ENCODE data around the gene HP.

Gene HP

GRCh38 chr16:72092832-72093447 lies 38.6 kb downstream of the HP start:
- DNase-seq: peak; percentile 28

GRCh38 chr16:72093448-72094265 lies 39.4 kb downstream of the HP start, which contains the start of the genes DHX38 and TXNL4B:
DHX38 (plus strand) TSS chr16:72093847; CDS start chr16:72096158, 2,311 bp downstream.
TXNL4B (minus strand) TSS chr16:72093620; CDS start chr16:72090749, 2,871 bp downstream.
- peak; percentile 90 for DNase-seq

- DNase-seq: peak; percentile 60
Measured at GRCh38 chr16:72094266-72094610, 39.9 kb downstream of the HP start.

- no peak for DNase-seq
Measured at GRCh38 chr16:72098936-72099335, 44.6 kb downstream of the HP start.

GRCh38 chr16:72099377-72099818 lies 45.1 kb downstream of the HP start:
- DNase-seq: peak; percentile 54

GRCh38 chr16:72101195-72101594 lies 46.9 kb downstream of the HP start:
- no peak for DNase-seq

- no peak for DNase-seq
Measured at GRCh38 chr16:72104905-72105304, 50.6 kb downstream of the HP start.

GRCh38 chr16:72105978-72106377 lies 51.7 kb downstream of the HP start:
- DNase-seq: peak; percentile 7

GRCh38 chr16:72107371-72107770 lies 53.1 kb downstream of the HP start:
- DNase-seq: peak; percentile 16

- DNase-seq: peak; percentile 10
Measured at GRCh38 chr16:72108353-72109102, 54.2 kb downstream of the HP start.

- no peak for DNase-seq
Measured at GRCh38 chr16:72109300-72109699, 55.0 kb downstream of the HP start.

GRCh38 chr16:72109966-72110530 lies 55.7 kb downstream of the HP start:
- peak; percentile 13 for DNase-seq

All from stimulated activated CD8-positive, alpha-beta memory T cell treated with anti-CD3 and anti-CD28 coated beads, Interleukin-4, amount 100 ng/mL, for 48 hours (primary cell).